Stimulated activated CD4-positive, alpha-beta T cell treated with anti-CD3 and anti-CD28 coated beads, Interleukin-2, amount 100 ng/mL, for 48 hours (primary cell): Measurements from ENCODE around the gene GPRASP3.
"Not testable (repeated sequence)": the region's sequence is repeated elsewhere in the genome, so short reads cannot be mapped to it uniquely, and the experiment has no call there.

ENCODE experiments used
- DNase-seq, 2 donors: peaks; one replicate each; pipeline ENCODE4 v3.0.0-alpha.2; 2020

Gene GPRASP3, protein sequence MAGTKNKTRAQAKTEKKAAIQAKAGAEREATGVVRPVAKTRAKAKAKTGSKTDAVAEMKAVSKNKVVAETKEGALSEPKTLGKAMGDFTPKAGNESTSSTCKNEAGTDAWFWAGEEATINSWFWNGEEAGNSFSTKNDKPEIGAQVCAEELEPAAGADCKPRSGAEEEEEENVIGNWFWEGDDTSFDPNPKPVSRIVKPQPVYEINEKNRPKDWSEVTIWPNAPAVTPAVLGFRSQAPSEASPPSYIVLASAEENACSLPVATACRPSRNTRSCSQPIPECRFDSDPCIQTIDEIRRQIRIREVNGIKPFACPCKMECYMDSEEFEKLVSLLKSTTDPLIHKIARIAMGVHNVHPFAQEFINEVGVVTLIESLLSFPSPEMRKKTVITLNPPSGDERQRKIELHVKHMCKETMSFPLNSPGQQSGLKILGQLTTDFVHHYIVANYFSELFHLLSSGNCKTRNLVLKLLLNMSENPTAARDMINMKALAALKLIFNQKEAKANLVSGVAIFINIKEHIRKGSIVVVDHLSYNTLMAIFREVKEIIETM

GRCh38 chrX:102720237-102721168 lies at the start of gene GPRASP3:
Gene GPRASP3 (plus strand): TSS chrX:102720743. CDS start chrX:102748996, 28,253 bp downstream.
- peak; percentile 58 for DNase-seq

GRCh38 chrX:102672856-102673255 lies 47.7 kb upstream of the GPRASP3 start:
- no peak for DNase-seq

GRCh38 chrX:102677479-102677878 lies 43.1 kb upstream of the GPRASP3 start:
- DNase-seq: not testable (repeated sequence)

DNA sequence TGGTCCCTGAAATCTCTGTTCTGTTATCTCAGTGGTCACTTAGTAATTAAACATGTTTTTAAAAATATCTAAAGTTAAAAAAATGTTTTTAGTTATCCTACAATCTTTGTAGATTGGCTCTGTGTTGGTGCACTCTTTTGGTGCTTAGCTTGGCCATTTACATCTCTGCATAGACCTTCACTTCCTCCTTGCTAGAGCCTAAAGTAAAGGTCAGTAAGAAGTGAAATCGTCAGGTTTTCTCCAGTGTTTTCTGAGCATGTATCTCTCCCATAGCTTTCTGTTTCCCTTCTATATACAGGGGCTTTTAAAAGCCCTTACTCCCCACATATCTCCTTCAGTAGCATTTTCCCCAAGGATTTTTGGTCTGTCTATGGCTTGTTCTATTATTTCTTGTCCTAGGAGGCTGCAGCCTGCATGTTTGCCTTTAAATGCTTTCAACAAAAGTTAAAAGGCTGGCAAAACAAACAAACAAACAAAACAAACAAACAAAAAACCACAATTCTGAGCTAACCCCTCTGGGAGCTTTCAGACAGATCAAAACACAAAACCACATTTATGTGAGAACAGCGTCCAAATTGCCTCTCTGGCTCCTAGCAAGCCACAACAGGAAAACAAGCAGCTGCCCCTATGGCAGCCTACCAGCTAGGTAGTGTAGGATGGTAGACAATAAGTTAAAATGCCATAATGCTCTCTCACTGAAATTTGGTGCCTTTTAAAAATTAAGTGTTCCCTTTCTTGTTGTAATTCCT lies 35.6 kb upstream of the GPRASP3 start:
- DNase-seq: no peak

- DNase-seq: no peak
Observed at GRCh38 chrX:102694749-102695148, 25.8 kb upstream of the GPRASP3 start.

DNA sequence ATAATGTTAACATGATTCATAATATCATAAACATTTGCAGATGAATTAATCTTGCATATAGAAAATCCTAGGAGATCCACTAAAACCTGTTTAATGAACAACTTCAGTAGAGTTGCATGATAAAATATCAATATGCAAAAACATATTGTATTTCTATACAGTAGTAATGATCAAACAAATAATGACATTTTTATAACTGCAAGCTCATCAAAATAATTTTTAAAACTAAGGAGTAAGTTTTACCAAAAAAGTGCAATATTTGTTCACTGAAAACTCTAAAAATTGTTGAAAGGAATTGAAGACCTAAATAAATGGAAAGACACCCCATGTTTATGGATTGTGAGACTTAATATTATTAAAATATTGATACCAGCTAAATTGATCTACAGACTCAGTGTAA lies 24.2 kb upstream of the GPRASP3 start:
- DNase-seq: no peak

DNA sequence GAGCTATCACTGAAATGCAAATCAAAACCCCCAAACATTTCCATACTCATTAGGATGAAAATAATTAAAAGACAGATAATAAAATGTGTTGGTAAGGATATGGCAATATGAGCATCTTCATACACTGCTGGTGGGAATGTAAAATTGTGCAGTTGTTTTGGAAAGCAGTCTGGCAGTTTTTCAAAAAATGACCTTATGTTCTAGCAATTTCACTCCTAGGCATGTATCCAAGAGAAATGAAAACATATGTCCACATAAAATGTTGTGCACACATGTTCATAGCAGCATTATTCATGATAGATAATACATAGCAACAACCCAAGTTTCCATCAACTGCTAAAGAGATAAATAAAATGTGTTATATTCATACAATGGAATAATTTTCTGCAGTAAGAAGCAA lies 23.0 kb upstream of the GPRASP3 start:
- DNase-seq: no peak

- DNase-seq: no peak
Observed at GRCh38 chrX:102708900-102709299, 11.6 kb upstream of the GPRASP3 start.

DNA sequence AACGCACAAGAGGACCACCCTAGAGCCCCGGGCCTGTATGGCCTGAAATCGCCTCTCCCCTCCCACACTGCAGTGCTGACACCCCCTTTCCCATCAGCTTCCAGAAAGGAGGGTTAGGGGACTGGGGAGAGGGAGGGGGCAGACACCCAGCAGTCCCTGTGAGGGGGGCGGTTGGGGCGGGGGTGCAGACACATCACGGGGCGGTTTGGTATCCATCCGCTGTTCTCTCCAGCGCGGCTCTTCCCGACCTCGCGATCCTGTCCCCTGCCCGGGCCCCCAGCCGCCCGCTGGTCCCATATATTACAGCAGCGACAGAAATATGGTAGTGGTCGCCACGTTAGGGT lies 8.7 kb upstream of the GPRASP3 start:
- DNase-seq: no peak

DNA sequence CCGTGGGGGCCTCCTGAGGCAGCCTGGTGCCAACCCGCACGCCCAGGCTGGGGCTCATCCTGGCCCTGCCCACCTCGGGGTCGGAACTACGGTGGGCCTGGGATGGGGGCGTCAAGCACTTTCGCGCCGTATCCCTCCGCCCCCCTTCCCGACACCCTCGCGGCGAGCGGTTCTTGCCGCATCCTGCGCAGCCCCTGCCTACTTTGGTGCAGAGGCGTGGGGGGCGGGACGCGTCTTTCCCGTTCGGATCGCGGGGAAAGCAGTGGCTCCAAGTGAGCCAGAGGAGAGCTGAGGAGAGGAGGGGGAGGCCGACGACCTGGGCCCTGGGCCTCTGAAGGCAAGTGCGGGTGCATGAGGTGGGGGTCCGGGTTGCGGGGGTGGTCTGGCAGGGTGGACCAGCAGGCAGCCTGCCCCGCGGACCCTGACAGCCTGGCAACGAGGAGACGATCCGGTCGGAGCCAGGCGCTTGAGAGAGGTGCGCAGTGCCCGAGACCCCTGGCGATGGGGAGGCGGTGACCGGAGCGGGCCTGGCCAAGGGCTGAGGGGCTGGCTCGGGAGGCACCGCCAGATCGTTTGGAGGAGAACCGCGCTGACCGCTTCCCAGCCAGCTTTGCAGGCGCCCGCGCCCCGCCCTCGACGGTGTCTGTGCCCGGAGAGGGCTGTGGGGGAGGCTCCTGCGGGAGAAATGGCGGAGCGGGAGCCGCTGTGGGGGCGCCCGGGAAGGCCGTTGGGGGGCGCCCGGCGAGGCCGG lies 8.2 kb upstream of the GPRASP3 start, which contains the start of gene GPRASP2:
Gene GPRASP2 (plus strand): TSS at position 233 of the 751 bp plus-strand sequence. CDS start 2,422 bp downstream, outside the sequence.
- no peak for DNase-seq

- no peak for DNase-seq
Observed at GRCh38 chrX:102712981-102713625, 7.4 kb upstream of the GPRASP3 start.

DNA sequence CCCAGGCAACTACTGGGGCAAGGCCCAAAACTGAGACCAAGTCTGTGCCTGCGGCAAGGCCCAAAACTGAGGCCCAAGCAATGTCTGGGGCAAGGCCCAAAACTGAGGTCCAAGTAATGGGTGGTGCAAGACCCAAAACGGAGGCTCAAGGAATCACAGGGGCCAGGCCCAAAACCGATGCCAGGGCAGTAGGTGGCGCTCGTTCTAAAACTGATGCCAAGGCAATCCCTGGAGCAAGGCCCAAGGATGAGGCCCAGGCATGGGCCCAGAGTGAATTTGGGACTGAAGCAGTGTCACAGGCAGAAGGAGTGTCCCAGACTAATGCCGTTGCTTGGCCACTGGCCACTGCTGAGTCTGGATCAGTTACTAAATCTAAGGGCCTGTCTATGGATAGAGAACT lies 5.5 kb upstream of the GPRASP3 start:
- DNase-seq: no peak

DNA sequence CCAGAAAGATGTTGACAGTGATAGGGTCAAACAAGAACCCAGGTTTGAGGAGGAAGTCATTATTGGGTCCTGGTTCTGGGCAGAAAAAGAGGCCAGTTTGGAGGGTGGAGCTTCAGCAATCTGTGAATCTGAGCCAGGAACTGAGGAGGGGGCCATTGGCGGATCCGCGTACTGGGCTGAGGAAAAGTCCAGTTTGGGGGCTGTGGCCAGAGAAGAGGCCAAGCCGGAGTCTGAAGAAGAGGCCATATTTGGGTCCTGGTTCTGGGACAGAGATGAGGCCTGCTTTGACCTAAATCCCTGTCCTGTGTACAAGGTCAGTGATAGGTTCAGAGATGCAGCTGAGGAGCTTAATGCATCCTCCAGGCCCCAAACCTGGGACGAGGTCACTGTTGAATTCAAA lies 4.6 kb upstream of the GPRASP3 start:
- no peak for DNase-seq

- not testable (repeated sequence) for DNase-seq
Observed at GRCh38 chrX:102721169-102721506, 595 bp downstream of the GPRASP3 start.

DNA sequence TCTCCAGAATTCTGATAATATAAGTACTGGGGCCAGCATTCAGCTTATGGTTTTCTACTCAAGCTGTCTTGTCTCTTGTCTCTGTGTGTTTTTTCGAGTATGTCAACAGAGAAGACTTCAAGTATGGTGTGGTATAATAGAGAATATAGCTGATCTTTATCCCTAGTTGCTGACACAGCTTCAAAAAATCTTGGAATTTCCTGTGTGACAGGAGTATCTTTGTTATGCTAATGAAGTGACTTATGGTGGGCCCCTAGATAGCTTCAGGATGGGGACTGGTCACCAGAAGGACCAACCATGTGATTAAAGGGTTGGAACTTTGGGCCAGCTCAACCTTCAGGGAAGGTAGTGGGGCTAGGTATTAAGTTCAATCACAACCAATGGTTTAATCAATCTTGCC lies 2.9 kb downstream of the GPRASP3 start:
- DNase-seq: no peak

DNA sequence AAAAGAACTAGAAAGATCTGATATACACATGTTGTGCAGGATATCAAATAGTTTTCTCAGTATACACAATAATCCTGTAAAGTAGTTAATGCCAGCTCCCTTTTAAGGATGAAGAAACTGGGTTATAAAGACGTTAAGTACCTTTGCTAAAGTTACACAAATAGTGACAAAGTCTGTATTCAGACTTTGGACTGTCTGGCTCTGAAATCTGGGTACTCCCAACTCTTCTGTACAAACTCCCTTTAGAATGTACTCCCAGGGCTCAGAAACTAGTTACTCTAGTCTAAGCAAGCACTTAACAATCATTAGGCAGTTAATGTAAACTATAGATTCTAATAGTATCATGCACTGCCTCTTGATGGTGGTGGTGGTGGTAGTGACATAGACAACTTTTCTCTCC lies 7.2 kb downstream of the GPRASP3 start:
- no peak for DNase-seq

DNA sequence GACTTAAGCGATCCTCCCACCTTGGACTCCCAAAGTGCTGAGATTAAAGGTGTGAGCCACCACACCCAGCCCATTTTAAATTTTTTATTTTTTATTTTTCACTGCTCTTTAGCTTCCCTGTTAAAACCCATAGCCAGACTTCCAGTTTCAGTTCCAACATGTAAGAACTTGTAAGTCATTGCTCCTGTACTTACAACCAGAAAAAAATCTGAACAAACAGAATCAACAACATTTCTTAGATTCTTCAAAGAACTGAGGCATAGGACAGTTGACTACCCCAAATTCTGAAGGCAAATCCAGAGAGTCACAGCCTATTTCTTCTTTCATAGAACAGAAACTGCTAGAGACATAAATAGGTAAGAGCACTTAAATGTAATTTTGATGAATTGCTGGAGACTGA lies 8.1 kb downstream of the GPRASP3 start:
- DNase-seq: no peak

- DNase-seq: no peak
Observed at GRCh38 chrX:102739657-102740056, 19.1 kb downstream of the GPRASP3 start.

DNA sequence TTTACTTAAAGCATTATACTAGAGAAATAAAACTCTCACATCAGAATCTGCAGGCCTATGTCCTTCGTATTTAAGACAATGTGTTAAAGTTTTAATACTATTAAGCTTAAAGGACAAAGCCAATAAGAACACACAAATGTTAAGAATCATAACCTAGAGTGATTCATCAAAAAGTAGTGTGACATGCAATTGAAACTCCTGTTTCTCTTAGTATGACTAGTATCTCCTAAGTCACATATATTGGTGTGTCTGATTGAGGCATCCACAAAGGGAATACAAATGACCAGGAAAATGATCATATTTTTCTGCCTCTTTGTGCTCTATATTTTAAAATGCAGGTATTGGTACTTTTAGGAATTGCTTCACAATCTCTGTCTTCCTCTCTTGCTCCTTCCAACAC lies 23.8 kb downstream of the GPRASP3 start:
- DNase-seq: no peak

GRCh38 chrX:102745513-102745856 lies 24.9 kb downstream of the GPRASP3 start:
- no peak for DNase-seq

DNA sequence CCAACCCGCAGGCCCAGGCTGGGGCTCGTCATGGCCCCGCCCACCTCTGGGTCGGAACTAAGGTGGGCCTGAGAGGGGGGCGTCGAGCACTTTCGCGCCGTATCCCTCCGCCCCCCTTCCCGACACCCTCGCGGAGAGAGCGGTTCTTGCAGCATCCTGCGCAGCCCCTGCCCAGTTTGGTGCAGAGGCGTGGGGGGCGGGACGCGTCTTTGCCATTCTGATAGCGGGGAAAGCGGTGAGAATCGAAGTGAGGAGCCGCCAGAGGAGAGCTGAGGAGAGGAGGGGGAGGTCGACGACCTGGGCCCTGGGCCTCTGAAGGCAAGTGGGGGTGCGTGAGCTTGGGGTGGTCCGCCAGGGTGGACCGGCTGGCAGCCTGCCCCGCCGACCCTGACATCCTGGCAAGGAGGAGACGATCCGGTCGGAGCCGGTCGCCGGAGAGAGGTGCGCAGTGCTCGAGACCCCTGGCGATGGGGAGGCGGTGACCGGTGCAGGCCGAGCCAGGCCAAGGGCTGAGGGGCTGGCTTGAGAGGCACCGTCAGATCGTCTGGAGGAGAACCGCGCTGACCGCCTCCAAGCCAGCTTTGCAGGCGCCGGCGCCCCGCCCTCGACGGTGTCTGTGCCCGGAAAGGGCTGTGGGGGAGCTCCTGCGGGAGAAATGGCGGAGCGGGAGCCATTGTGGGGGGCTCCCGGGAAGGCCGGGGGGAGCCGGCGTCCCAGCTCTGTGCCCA lies 25.5 kb downstream of the GPRASP3 start:
- DNase-seq: no peak
